ENCODE measurements around the gene ACCS. TPM values are rescaled to one million over a fixed set of nuclear protein-coding genes. Genes with fewer than 3 reads are reported as not detected.

ACCS gene
- total RNA-seq, 2 donors from 2014 or later, result 9.2 to 20.0 TPM

- Histone ChIP-seq H3K27ac (no peak overlapping the region), H3K4me3 (no peak overlapping the region), H3K27me3 (no peaks in the 10 kb centered on the region), H3K36me3 (no peaks in the 10 kb centered on the region), H3K9ac (ENCODE audit: low read depth in 2 of 2, low read length in 2 of 2) (no peak overlapping the region), H3K4me1 (no peaks in the 10 kb centered on the region), H3K9me3 (no peaks in the 10 kb centered on the region)
- intact Hi-C loops (cut with DNase I), result no loop called here
- DNase-seq, result no peak
- TF ChIP-seq CTCF (IDR thresholded peaks at IDR 0.05), result peak; percentile 10
These were observed 54.1 kb downstream of the ACCS start for GRCh38 chr11:44120169-44120568.

- intact Hi-C loops (cut with DNase I), result no loop called here
- no peaks in the 10 kb centered on the region for H3K36me3 ChIP-seq
These were observed 59.5 kb downstream of the ACCS start for GRCh38 chr11:44125598-44125997.

GRCh38 chr11:44126304-44126703, 60.2 kb downstream of the ACCS start:
- Histone ChIP-seq H3K4me3 (no peak overlapping the region), H3K36me3 (no peaks in the 10 kb centered on the region), H3K9ac (ENCODE audit: low read depth in 2 of 2, low read length in 2 of 2) (no peak overlapping the region), H3K4me1 (no peaks in the 10 kb centered on the region), H3K27ac (no peak overlapping the region), H3K27me3 (no peaks in the 10 kb centered on the region), H3K9me3 (no peaks in the 10 kb centered on the region)
- no peak for DNase-seq
- no peak for TF ChIP-seq CTCF (IDR thresholded peaks at IDR 0.05)
- intact Hi-C loops (cut with DNase I), result no loop called here

More at GRCh38 chr11:44125598-44125997, 59.5 kb downstream of the ACCS start:
- Histone ChIP-seq H3K9me3 (no peaks in the 10 kb centered on the region), H3K27me3 (no peaks in the 10 kb centered on the region), H3K27ac (no peak overlapping the region), H3K4me3 (no peak overlapping the region), H3K4me1 (no peaks in the 10 kb centered on the region), H3K9ac (ENCODE audit: low read depth in 2 of 2, low read length in 2 of 2) (no peak overlapping the region)
- no peak for DNase-seq
- no peak for TF ChIP-seq CTCF (IDR thresholded peaks at IDR 0.05)

GRCh38 chr11:44127130-44127529, 61.1 kb downstream of the ACCS start:
- H3K36me3 ChIP-seq, result no peaks in the 10 kb centered on the region
- H3K9ac ChIP-seq (ENCODE audit: low read depth in 2 of 2, low read length in 2 of 2), result no peak overlapping the region
- H3K9me3 ChIP-seq, result no peaks in the 10 kb centered on the region
- no peak overlapping the region for H3K27ac ChIP-seq
- H3K4me3 ChIP-seq, result no peak overlapping the region
- H3K4me1 ChIP-seq, result no peaks in the 10 kb centered on the region
- no peak for TF ChIP-seq CTCF (IDR thresholded peaks at IDR 0.05)
- no peaks in the 10 kb centered on the region for H3K27me3 ChIP-seq
- intact Hi-C loops (cut with DNase I), result no loop called here
- DNase-seq, result no peak

- Histone ChIP-seq H3K9ac (ENCODE audit: low read depth in 2 of 2, low read length in 2 of 2) (no peak overlapping the region), H3K9me3 (no peaks in the 10 kb centered on the region), H3K36me3 (no peaks in the 10 kb centered on the region), H3K4me1 (no peaks in the 10 kb centered on the region), H3K4me3 (no peak overlapping the region), H3K27me3 (no peaks in the 10 kb centered on the region), H3K27ac (no peak overlapping the region)
- no peak for TF ChIP-seq CTCF (IDR thresholded peaks at IDR 0.05)
- intact Hi-C loops (cut with DNase I), result no loop called here
- no peak for DNase-seq
These were observed 62.7 kb downstream of the ACCS start for GRCh38 chr11:44128729-44129128.

GRCh38 chr11:44130751-44131150, 64.7 kb downstream of the ACCS start:
- no peaks in the 10 kb centered on the region for H3K9me3 ChIP-seq
- H3K9ac ChIP-seq (ENCODE audit: low read depth in 2 of 2, low read length in 2 of 2), result no peak overlapping the region
- TF ChIP-seq CTCF (IDR thresholded peaks at IDR 0.05), result no peak
- no peaks in the 10 kb centered on the region for H3K27me3 ChIP-seq
- H3K27ac ChIP-seq, result no peak overlapping the region
- H3K4me1 ChIP-seq, result no peaks in the 10 kb centered on the region
- DNase-seq, result no peak
- no peaks in the 10 kb centered on the region for H3K36me3 ChIP-seq
- H3K4me3 ChIP-seq, result no peak overlapping the region
- intact Hi-C loops (cut with DNase I), result no loop called here

Data from colonic mucosa (tissue), 4 donors.